GOT3 (cell line): Measurements from ENCODE around the gene PRR12.

Experiments
- DNase-seq: peaks from one replicate; lab custom pipeline; 2025; ENCODE audit warnings: mixed read lengths; lab: John Stamatoyannopoulos, UW

Gene PRR12

DNA sequence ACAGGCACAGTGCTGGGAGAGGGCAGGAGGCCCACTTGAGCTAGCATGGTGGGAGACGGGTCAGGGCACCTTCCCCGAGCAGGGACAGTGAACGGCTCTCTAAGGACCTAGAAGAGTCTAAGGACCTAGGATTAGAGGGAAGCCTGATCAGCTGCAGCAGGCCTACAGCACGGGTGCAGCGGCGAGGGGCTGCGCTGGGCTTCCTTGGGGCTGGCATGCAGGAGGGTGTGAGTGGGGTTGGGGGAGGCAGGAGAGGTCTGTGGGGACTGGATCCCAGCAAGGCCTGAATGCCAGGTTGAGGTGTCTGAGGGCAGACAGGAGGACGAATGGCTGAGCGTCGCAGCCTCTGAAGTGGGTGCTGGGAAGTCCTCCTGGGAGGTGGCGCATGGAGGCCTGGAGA, 54.6 kb downstream of the PRR12 start:
- no peak for DNase-seq

GRCh38 chr19:49645995-49646394, 55.0 kb downstream of the PRR12 start:
- no peak for DNase-seq

GRCh38 chr19:49646586-49646985, 55.6 kb downstream of the PRR12 start:
- no peak for DNase-seq

- no peak for DNase-seq
These were observed 60.2 kb downstream of the PRR12 start for GRCh38 chr19:49651029-49651819.

DNA sequence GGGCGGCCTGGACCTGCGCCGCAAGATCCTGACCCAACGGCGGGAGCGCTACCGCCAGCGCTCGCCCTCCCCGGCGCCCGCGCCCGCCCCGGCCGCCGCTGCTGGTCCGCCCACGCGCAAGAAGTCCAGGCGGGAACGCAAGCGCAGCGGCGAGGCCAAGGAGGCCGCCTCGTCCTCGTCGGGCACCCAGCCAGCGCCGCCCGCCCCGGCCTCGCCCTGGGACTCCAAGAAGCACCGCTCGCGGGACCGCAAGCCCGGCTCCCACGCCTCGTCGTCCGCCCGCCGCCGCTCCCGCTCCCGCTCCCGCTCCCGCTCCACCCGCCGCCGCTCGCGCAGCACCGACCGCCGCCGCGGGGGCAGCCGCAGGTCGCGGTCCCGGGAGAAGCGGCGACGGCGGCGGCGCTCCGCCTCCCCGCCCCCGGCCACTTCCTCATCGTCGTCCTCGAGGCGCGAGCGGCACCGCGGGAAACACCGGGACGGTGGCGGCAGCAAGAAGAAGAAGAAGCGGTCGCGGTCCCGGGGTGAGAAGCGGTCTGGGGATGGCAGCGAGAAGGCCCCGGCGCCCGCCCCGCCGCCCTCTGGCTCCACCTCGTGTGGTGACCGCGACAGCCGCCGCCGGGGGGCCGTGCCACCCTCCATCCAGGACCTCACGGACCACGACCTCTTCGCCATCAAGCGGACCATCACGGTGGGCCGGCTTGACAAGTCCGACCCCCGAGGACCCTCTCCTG, 61.0 kb downstream of the PRR12 start:
- DNase-seq: no peak

GRCh38 chr19:49652551-49653465, 61.8 kb downstream of the PRR12 start:
- no peak for DNase-seq

DNA sequence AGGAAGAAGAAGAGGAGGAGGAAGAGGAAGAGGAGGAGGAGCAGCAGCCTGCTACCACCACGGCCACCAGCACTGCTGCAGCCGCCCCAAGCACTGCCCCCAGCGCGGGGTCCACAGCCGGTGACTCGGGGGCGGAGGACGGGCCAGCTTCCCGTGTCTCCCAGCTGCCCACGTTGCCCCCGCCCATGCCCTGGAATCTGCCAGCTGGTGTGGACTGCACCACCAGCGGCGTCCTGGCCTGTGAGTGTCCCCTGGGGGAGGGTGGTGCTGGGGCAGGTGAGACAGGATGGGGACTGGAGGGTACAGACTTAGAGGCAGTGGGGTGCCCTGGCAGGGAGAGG, 62.5 kb downstream of the PRR12 start:
- DNase-seq: no peak

GRCh38 chr19:49654581-49654980, 63.6 kb downstream of the PRR12 start:
- DNase-seq: no peak

DNA sequence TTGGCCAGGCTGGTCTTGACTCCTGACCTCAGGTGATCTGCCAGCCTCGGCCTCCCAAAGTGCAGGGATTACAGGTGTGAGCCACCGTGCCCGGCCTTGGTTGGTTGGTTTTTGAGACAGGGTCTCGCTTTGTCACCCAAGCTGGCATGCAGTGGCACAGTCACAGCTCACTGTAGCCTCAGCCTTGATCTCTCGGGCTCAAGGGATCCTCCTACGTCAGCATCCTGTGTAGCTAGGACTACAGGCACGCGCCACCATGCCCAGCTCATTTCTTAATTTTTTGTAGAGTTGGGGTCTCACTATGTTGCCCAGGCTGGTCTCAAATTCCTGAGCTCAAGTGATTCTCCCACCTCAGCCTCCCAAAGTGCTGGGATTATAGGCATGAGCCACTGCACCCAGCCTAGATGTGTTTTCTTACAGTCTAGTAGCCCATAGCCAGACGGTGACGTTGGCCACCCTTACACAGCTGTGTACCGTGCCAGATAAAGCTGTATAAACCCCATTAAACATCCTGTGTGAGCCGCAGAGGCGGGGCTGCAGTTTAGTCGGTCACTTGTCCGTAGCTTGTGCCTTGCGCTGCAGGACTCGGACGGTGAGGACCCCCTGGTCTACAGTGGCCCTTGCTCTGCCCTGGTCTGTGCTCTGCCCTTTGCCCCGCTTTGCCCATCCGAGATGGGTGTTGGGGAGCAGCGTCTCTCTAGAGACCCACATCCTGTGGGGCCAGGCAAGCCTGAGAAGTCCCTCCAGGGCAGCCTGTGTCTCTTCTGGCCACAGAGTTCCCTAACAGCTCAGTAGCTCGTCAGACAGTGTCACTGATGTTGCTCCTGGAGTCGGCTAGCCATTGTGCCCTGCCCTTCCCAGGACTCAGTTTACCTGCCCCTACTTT, 64.8 kb downstream of the PRR12 start:
- no peak for DNase-seq

- DNase-seq: no peak
These were observed 65.6 kb downstream of the PRR12 start for GRCh38 chr19:49656456-49657109.

- no peak for DNase-seq
These were observed 66.6 kb downstream of the PRR12 start for GRCh38 chr19:49657493-49658138.

DNA sequence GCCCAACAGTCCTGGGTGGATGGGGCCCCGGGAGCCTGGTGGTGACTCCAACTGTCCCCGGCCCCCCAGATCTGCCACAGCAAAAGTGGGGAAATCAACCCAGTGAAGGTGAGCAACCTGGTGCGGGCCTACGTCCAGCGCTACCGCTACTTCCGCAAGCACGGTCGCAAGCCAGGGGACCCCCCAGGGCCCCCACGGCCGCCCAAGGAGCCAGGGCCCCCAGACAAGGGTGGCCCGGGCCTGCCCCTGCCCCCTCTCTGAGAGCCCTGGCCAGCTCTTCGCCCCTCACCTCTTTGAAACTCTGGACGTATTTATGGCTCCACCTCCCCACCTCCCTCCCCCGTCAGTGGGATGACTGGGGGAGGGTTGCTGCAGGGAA, 67.1 kb downstream of the PRR12 start:
- no peak for DNase-seq

DNA sequence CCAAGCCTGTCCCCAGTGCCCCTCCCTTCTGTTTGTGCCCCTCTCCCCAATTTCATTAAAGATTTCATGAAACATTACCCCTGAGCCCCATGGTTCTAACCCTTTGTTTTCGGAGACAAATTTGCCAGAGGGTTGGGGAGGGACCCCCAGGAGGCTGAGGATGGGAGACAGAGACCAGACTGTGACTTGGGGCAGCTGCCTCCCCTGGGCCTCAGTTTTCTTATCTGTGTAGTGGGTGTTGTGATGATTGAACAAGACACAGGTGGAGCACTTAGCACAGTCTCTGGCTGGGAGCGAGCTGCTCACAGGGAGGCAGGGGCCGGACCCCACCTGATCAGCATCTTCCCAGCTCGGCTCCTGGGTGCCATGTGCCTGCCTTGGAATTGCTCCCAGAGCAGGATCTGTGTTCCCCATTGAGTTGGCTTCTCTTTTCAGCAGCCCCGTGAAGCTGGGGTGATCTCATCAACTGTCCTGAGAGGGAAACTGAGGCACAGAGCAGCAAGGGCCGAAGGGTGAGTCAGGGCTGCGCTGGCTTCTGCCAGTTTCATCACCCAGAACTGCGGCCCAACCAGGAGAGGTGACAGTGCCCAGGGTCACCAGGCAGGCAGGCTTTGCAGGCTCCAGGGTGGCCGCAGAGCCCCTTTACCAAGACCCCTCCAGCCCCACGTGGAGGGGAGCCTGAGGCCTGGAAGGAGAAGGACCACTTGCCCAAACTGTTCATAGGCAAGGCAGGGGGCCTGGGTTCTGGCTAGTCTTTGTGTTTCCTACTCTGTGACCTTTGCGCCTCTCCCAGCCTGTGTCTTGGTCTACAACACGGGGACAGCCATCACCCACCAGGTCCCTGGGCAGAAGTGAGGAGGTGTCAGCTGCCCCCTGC, 67.8 kb downstream of the PRR12 start:
- DNase-seq: no peak

GRCh38 chr19:49660338-49660961, 69.5 kb downstream of the PRR12 start:
- DNase-seq: no peak

- DNase-seq: no peak
These were observed 71.0 kb downstream of the PRR12 start for GRCh38 chr19:49662011-49662410.

GRCh38 chr19:49663224-49663623, 72.2 kb downstream of the PRR12 start:
- no peak for DNase-seq

DNA sequence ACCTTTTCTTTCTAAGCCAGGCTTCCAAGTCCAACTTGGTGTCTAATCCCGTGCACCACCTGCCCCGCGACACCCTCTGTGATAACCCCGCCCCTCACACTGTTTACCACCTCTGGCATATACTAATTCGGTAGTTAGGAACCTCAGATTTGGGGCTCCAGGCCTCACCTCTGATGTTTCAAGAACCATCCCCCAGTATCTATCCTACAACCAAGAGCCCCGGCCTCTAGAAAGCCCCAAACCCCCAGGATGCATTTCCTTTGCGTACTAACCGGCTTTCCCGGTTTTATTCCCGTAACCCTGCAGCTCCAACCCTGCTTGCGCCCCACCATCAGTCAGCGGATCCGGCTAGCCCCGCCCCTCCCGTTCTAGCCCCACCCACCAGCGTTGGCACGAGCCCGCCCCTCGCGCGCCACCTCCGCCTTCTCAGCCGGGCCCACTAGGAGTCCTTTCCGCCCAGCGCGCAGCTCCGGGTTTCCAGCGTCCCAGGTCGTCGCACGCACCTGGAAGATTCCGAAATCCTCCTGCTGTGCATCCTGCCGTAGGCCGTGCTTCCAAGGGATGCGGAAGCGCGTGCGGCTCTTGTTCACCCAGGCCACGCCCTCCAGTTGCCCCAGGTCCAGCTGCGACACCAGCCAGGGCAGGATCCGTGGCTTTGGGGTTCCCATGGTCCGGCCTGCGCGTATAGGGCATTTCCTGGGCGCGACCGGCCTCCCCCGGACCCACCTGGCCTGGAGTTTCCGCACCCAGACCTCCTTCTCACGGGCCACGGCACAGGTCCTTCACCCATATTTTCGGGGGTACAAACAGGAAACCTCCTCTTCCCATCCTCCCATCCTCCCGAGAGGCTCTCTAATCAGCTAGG, 73.4 kb downstream of the PRR12 start:
- peak; percentile 44 for DNase-seq

DNA sequence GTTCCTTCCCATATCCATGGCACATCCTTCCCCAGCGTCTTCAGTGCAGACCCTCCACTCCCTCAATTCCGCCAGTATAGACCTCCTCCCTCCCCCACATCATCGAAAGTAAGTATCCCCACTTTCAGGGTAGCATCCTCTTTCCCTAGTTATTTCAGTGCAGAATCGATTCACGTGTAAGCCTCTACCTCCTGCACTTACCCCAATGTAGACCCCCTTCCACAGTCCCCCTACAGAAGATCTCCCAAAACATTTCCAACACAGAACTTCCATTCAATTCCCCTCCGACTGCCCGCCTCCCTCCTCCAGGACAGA, 74.0 kb downstream of the PRR12 start:
- no peak for DNase-seq
